ENCODE measurements around the gene LUZP2.

Gene LUZP2

DNA sequence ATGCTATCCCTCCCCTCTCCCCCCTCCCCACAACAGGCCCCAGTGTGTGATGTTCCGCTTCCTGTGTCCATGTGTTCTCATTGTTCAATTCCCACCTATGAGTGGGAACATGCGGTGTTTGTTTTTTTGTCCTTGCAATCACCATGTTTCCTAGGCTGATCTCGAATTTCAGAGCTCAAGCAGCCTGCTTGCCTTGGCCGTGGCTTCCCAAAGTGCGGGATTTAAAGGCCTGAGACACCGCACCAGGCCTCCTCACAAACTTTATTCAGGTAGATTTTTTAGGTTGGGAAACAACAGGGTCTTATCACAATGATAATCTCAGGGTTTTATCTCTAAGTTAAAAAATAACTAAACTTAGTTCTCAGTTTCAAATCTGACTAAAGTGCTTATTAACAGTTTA lies 125.4 kb downstream of the LUZP2 start:
- no peaks in the 10 kb centered on the region for H3K79me2 ChIP-seq (ENCODE audit: control insufficient read depth, low read length)
- no peaks in the 10 kb centered on the region for H3K27me3 ChIP-seq (ENCODE audit: control insufficient read depth, low read length)
- TF ChIP-seq EZH2phosphoT487 (IDR thresholded peaks at IDR 0.05; ENCODE audit: borderline replicate concordance, low read length) = no peak
- TF ChIP-seq, protein P1, sequence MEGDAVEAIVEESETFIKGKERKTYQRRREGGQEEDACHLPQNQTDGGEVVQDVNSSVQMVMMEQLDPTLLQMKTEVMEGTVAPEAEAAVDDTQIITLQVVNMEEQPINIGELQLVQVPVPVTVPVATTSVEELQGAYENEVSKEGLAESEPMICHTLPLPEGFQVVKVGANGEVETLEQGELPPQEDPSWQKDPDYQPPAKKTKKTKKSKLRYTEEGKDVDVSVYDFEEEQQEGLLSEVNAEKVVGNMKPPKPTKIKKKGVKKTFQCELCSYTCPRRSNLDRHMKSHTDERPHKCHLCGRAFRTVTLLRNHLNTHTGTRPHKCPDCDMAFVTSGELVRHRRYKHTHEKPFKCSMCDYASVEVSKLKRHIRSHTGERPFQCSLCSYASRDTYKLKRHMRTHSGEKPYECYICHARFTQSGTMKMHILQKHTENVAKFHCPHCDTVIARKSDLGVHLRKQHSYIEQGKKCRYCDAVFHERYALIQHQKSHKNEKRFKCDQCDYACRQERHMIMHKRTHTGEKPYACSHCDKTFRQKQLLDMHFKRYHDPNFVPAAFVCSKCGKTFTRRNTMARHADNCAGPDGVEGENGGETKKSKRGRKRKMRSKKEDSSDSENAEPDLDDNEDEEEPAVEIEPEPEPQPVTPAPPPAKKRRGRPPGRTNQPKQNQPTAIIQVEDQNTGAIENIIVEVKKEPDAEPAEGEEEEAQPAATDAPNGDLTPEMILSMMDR (IDR thresholded peaks at IDR 0.05; ENCODE audit: low read depth, low read length, poor library complexity, severe bottlenecking) = no peak
- H3K9me3 ChIP-seq (ENCODE audit: control insufficient read depth, insufficient read depth, low read length) = no peaks in the 10 kb centered on the region; the same call in 1 of the 2 replicates
- no peaks in the 10 kb centered on the region for H3K4me1 ChIP-seq (ENCODE audit: control insufficient read depth, low read length)
- no peaks in the 10 kb centered on the region for H3K9me2 ChIP-seq (replicated peaks; ENCODE audit: control insufficient read depth, low read length)
- no peaks in the 10 kb centered on the region for H3F3A ChIP-seq (ENCODE audit: control insufficient read depth, insufficient read depth)
- H3K4me2 ChIP-seq (ENCODE audit: low read length) = no peak overlapping the region
- H4K20me1 ChIP-seq (ENCODE audit: control insufficient read depth, insufficient read depth, low read depth, low read length) = no peaks in the 10 kb centered on the region
- no peak overlapping the region for H3K4me3 ChIP-seq (ENCODE audit: low read length)
- no peaks in the 10 kb centered on the region for H3K36me3 ChIP-seq (ENCODE audit: control insufficient read depth, low read length)
- H3K27ac ChIP-seq (ENCODE audit: low read depth, low read length) = no peak overlapping the region

DNA sequence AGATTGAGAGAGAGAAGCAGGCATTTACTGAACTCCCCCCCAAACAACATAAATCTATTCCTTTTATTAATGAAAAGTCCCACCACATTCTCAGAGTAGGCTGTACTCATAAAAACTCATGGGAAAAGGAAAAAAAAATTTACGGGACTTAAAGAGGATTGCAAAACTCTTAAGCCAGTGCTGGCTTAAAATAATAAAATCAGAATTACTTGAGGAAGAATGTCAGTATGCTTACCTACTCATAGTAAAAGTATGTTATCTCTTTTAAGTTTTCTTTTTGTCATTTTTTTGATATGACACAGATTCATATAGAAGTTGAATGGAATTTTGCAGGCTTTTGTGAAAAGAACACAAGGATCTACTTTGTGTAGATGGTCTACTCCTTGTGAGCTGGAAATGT lies 126.3 kb downstream of the LUZP2 start:
- Histone ChIP-seq H3F3A (ENCODE audit: control insufficient read depth, insufficient read depth) (no peaks in the 10 kb centered on the region), H3K9me2 (replicated peaks; ENCODE audit: control insufficient read depth, low read length) (no peaks in the 10 kb centered on the region), H3K36me3 (ENCODE audit: control insufficient read depth, low read length) (no peaks in the 10 kb centered on the region), H3K4me3 (ENCODE audit: low read length) (no peak overlapping the region), H4K20me1 (ENCODE audit: control insufficient read depth, insufficient read depth, low read depth, low read length) (no peaks in the 10 kb centered on the region), H3K27ac (ENCODE audit: low read depth, low read length) (no peak overlapping the region), H3K27me3 (ENCODE audit: control insufficient read depth, low read length) (no peaks in the 10 kb centered on the region), H3K4me2 (ENCODE audit: low read length) (no peak overlapping the region), H3K79me2 (ENCODE audit: control insufficient read depth, low read length) (no peaks in the 10 kb centered on the region), H3K4me1 (ENCODE audit: control insufficient read depth, low read length) (no peaks in the 10 kb centered on the region), H3K9me3 (ENCODE audit: control insufficient read depth, insufficient read depth, low read length) (no peaks in the 10 kb centered on the region)
- TF ChIP-seq, protein P1 (IDR thresholded peaks at IDR 0.05; ENCODE audit: low read depth, low read length, poor library complexity, severe bottlenecking) = no peak
- no peak for TF ChIP-seq EZH2phosphoT487 (IDR thresholded peaks at IDR 0.05; ENCODE audit: borderline replicate concordance, low read length)

DNA sequence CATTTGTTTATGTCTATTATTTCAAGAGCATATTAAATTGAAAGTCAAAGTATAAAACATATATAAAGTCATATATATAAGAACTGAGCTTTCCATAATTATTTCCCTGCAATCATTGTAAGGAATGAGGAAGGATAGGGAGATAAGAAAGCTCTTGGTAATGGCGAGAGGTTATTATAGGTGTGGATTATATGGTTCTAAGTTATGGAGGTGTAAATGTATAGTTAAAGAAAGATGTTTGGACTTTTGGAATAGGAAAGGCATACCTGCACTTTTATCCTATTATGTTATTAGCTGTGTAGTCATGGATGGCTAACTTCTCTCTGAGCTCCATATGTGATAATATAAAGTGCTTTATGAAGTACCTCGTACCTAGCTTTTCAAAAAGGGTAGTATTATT lies 127.6 kb downstream of the LUZP2 start:
- Histone ChIP-seq H3K27me3 (ENCODE audit: control insufficient read depth, low read length) (no peaks in the 10 kb centered on the region), H4K20me1 (ENCODE audit: control insufficient read depth, insufficient read depth, low read depth, low read length) (no peaks in the 10 kb centered on the region), H3K4me1 (ENCODE audit: control insufficient read depth, low read length) (no peaks in the 10 kb centered on the region), H3K27ac (ENCODE audit: low read depth, low read length) (no peak overlapping the region), H3F3A (ENCODE audit: control insufficient read depth, insufficient read depth) (no peaks in the 10 kb centered on the region), H3K4me2 (ENCODE audit: low read length) (no peak overlapping the region), H3K79me2 (ENCODE audit: control insufficient read depth, low read length) (no peaks in the 10 kb centered on the region), H3K9me2 (replicated peaks; ENCODE audit: control insufficient read depth, low read length) (no peaks in the 10 kb centered on the region), H3K9me3 (ENCODE audit: control insufficient read depth, insufficient read depth, low read length) (no peaks in the 10 kb centered on the region), H3K4me3 (ENCODE audit: low read length) (no peak overlapping the region), H3K36me3 (ENCODE audit: control insufficient read depth, low read length) (no peaks in the 10 kb centered on the region)
- no peak for TF ChIP-seq EZH2phosphoT487 (IDR thresholded peaks at IDR 0.05; ENCODE audit: borderline replicate concordance, low read length)
- TF ChIP-seq, protein P1 (IDR thresholded peaks at IDR 0.05; ENCODE audit: low read depth, low read length, poor library complexity, severe bottlenecking) = no peak

DNA sequence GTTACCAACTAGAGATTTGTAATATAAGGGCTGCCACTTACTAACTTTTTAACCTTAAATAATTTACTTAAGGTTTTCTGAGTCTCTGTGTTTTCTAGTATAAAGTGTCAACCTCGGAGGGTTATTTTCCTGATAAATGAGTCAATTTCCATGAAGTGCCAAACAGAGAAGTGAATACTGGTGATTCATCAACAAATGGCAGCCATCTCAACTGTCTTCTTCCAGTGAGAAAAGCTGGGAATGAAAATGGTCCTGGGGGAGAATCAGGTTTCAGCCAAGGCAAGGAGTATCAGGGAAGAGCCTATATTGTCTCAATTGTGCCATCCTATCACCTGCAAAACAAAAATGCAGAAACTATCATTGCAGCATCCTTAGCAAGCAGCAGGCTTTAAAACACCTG lies 129.1 kb downstream of the LUZP2 start:
- TF ChIP-seq, protein P1 (IDR thresholded peaks at IDR 0.05; ENCODE audit: low read depth, low read length, poor library complexity, severe bottlenecking) = no peak
- TF ChIP-seq EZH2phosphoT487 (IDR thresholded peaks at IDR 0.05; ENCODE audit: borderline replicate concordance, low read length) = no peak
- no peaks in the 10 kb centered on the region for H3F3A ChIP-seq (ENCODE audit: control insufficient read depth, insufficient read depth)
- H3K27ac ChIP-seq (ENCODE audit: low read depth, low read length) = no peak overlapping the region
- H3K36me3 ChIP-seq (ENCODE audit: control insufficient read depth, low read length) = no peaks in the 10 kb centered on the region
- H3K4me2 ChIP-seq (ENCODE audit: low read length) = no peak overlapping the region
- H3K4me3 ChIP-seq (ENCODE audit: low read length) = no peak overlapping the region
- H3K4me1 ChIP-seq (ENCODE audit: control insufficient read depth, low read length) = no peaks in the 10 kb centered on the region
- H3K9me2 ChIP-seq (replicated peaks; ENCODE audit: control insufficient read depth, low read length) = no peaks in the 10 kb centered on the region
- no peaks in the 10 kb centered on the region for H4K20me1 ChIP-seq (ENCODE audit: control insufficient read depth, insufficient read depth, low read depth, low read length)
- no peaks in the 10 kb centered on the region for H3K79me2 ChIP-seq (ENCODE audit: control insufficient read depth, low read length)
- H3K9me3 ChIP-seq (ENCODE audit: control insufficient read depth, insufficient read depth, low read length) = no peaks in the 10 kb centered on the region
- H3K27me3 ChIP-seq (ENCODE audit: control insufficient read depth, low read length) = no peaks in the 10 kb centered on the region

Measured in DOHH2 (cell line).